Left lobe of liver (tissue), 2 donors: ENCODE results near the gene SMAD7. TPM values are rescaled to one million over a fixed set of nuclear protein-coding genes. Genes with fewer than 3 reads are reported as not detected.

Source experiments
- ATAC-seq: fragments of 200-7000 bp; cut with Tn5 transposase; one replicate; pipeline ENCODE4 v1.9.1; 2020; ENCODE audit warnings: mild to moderate bottlenecking, moderate library complexity
- DNase-seq: peaks from one replicate; pipeline ENCODE4 v3.0.0-alpha.2; 2020; ENCODE audit warnings: low spot score
- total RNA-seq: library from RNA; stranded (reverse); gene quantifications from one replicate; pipeline ENCODE4 v1.2.1, GENCODE V29; 2021
- donor health status: DM: no; HTN: no; CAD: no; lungs with moderate emphysema.
- donor health status: DM: no; HTN: yes; CAD: no.

Gene SMAD7
- 12.4 TPM for total RNA-seq

GRCh38 chr18:48950536-48951447, at the start of gene SMAD7:
Gene SMAD7, minus strand, starts transcription at chr18:48950965. Its CDS starts 541 bp downstream, at chr18:48950424.
- DNase-seq (no peak), ATAC-seq (no peak)

- ATAC-seq (no peak), DNase-seq (no peak)
These were observed 48.8 kb upstream of the SMAD7 start for GRCh38 chr18:48999569-48999968.

GRCh38 chr18:48997985-48998831, 47.4 kb upstream of the SMAD7 start:
- peak; percentile 39 for ATAC-seq

GRCh38 chr18:48997681-48997984, 46.9 kb upstream of the SMAD7 start:
- ATAC-seq (no peak), DNase-seq (no peak)

More at GRCh38 chr18:48997985-48998831, 47.4 kb upstream of the SMAD7 start:
- DNase-seq = no peak

- no peak for DNase-seq
- ATAC-seq = peak; percentile 37
These were observed 46.2 kb upstream of the SMAD7 start for GRCh38 chr18:48996901-48997463.

- ATAC-seq (no peak), DNase-seq (no peak)
These were observed 45.3 kb upstream of the SMAD7 start for GRCh38 chr18:48996041-48996440.

- DNase-seq = no peak
- ATAC-seq = no peak
These were observed 44.4 kb upstream of the SMAD7 start for GRCh38 chr18:48994926-48995835.

- ATAC-seq (no peak), DNase-seq (no peak)
These were observed 43.4 kb upstream of the SMAD7 start for GRCh38 chr18:48994044-48994651.

GRCh38 chr18:48993586-48993985, 42.8 kb upstream of the SMAD7 start:
- ATAC-seq (no peak), DNase-seq (no peak)

GRCh38 chr18:48992791-48993555, 42.2 kb upstream of the SMAD7 start:
- ATAC-seq = peak; percentile 61
- DNase-seq = no peak

- DNase-seq (no peak), ATAC-seq (no peak)
These were observed 41.4 kb upstream of the SMAD7 start for GRCh38 chr18:48992133-48992532.

GRCh38 chr18:48991676-48992075, 40.9 kb upstream of the SMAD7 start:
- DNase-seq = no peak
- no peak for ATAC-seq

GRCh38 chr18:48991319-48991660, 40.5 kb upstream of the SMAD7 start:
- no peak for DNase-seq
- no peak for ATAC-seq

- ATAC-seq = no peak
- no peak for DNase-seq
These were observed 39.9 kb upstream of the SMAD7 start for GRCh38 chr18:48990481-48991318.

- ATAC-seq = no peak
- no peak for DNase-seq
These were observed 38.8 kb upstream of the SMAD7 start for GRCh38 chr18:48989304-48990303.

GRCh38 chr18:48988508-48989303, 37.9 kb upstream of the SMAD7 start:
- no peak for ATAC-seq
- DNase-seq = no peak
